Occipital lobe (tissue), 2 donors: ENCODE results near the gene FRMD4A. TPM values are rescaled to one million over a fixed set of nuclear protein-coding genes. Genes with fewer than 3 reads are reported as not detected.

ENCODE experiments used
- DNase-seq: peaks from one replicate; lab custom pipeline; 2025; lab: John Stamatoyannopoulos, UW
- total RNA-seq: library from RNA; depleted of rRNA; stranded (reverse); fragments of >200 nt; gene quantifications from one replicate; pipeline ENCODE4 v1.2.3, GENCODE V29; 2014

Gene FRMD4A
- total RNA-seq, 1 donor from 2014 or later: 153 TPM

- no peak for DNase-seq
These were observed 564.9 kb downstream of the FRMD4A start for GRCh38 chr10:13765641-13766341.

DNA sequence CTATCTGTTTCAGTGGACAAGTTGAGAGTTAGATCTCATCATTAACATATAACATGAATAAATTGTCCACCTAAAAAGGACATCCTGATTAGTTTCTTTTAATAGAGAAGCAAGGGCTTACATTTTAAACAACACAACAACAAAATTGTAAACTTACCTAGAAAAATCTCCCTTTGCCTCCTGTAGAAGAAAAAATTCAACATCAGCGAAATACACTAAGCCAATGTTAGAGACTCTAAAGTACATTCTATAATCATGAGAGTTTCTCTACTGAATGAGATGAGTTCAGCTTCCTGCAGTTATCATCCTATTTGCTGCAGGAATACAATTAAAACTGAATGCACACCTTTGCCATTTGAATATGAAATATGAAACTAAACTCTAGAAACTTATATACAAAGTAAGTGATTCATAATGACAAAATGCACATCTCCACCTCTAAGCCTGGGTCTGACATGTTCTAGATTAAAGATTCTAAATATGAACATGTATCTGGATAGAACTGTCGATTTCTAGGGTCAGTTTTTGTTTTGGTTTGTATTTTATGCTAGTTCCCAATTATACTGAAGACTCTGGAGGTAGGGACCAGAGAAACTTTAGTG is 569.1 kb downstream of the FRMD4A start:
- DNase-seq: no peak

DNA sequence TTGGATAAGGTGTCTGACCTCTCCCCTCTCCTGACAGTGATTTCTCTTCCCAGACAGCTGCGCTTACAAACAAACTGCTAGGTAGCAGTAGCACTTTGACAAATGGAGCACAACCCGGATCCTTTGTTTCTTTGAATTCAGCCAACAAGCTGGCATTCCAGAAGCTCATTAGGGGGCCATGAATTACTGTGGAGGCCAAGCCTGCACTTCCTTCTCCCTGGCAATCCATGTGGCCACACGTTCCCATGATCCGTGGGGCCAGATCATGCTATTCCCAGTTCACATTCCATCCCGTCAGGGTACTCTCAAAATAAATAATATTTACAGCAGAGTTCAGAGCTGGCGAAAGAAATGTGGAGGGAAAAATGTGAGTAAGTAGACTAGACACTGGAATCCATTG is 571.6 kb downstream of the FRMD4A start:
- DNase-seq: no peak

DNA sequence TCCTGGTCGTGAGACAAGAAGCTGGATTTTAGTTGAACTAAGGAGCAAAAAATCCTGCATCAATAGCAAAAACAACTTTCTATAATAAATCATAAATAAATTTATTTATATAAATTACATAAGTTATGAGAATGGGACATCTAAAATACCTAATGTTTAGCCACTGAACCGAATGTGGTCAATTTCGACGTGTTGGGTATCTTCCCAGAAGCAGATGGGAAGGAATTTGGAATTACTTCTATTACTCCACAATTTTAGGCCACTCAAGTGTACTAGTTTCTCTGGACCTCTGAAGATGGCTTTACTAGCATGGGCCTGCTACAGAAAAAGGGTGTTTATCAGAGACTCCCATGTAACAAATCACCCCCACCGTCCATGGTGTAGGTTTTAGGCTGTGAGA is 572.0 kb downstream of the FRMD4A start:
- DNase-seq: no peak

- DNase-seq: no peak
These were observed 572.4 kb downstream of the FRMD4A start for GRCh38 chr10:13758312-13758711.

GRCh38 chr10:13754277-13754676 is 576.4 kb downstream of the FRMD4A start:
- no peak for DNase-seq

GRCh38 chr10:13751191-13751764 is 579.4 kb downstream of the FRMD4A start:
- DNase-seq: no peak

DNA sequence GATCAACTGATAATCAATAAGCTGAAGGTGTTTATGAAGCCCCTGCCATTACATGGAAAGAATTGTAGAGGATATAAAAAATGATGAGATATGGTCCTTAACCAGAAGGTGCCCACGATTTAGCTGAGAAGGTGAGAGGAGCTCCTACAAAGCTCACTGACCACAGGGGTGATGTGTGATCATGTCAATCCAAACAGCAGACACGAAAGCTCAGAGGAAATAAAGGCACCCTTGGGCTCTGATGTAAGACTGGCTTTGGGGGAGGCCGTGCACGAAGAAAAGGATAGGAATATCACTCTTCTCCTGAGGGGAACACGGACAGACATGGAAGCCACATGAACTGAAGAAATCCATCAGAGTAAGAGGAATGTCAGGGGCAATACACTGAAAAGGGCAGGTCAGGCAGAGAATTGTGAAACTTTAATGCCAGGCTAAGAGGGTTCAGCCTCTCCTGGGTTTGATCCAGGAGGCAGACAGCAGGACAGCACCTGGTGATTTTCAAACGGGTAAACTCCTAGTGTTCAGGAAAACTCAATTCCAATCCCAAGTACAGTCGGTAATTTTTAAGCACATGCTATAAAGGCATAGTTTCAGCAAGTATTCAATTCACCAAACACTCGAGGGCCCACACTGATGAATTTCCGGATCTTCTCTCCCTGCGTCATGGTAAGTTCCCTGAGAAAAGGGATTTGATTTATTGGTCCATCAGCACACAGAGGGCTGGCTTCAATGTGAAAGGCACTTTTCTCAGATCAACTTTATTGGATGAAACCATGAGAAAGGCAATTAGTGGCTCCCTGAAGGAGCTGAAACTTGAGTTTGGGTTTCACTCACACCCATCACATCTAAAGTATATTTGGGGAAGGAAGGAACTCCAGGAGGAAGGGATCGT is 580.2 kb downstream of the FRMD4A start:
- no peak for DNase-seq

DNA sequence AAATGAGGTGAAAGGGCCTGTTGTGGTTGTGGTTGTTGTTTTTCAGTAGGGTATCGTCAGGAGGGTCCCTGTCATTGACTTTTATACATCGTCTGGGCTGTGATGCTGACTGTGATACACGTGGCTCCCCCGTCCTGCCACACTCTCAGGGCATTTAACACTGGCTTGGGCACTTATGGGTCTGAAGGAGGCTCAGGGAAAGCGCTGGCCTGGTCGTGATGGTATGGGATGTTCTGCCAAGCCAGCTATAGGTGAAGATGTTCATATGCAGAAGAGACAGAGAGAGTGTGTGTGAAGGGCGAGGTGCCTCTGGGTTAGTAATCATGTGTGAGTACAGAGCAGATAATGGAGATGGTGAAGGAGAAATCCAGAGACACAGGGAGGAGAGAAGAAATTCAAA is 585.5 kb downstream of the FRMD4A start:
- no peak for DNase-seq

GRCh38 chr10:13743963-13744362 is 586.8 kb downstream of the FRMD4A start:
- DNase-seq: no peak

GRCh38 chr10:13743101-13743693 is 587.5 kb downstream of the FRMD4A start:
- DNase-seq: no peak

DNA sequence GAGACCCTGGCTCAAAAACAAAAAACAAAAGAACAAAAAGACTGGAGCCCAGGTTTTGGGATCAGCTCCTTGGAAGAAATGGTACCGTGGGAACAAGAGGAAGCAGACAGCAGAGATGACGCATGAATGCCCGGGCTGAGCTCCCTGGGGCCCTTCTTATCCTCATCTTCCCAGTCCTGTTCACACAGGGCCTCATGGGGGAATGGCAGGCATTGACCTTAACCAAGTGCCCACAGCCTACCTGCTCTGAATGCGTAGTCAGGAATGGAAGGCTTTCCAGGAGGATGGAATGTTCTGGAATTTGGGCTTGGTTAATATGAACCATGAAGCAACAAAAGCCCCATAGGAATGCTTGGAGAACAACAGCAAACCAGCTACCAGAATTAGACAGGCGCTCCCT is 589.3 kb downstream of the FRMD4A start:
- no peak for DNase-seq

GRCh38 chr10:13740461-13740860 is 590.3 kb downstream of the FRMD4A start:
- no peak for DNase-seq

GRCh38 chr10:13739183-13739582 is 591.5 kb downstream of the FRMD4A start:
- DNase-seq: no peak

DNA sequence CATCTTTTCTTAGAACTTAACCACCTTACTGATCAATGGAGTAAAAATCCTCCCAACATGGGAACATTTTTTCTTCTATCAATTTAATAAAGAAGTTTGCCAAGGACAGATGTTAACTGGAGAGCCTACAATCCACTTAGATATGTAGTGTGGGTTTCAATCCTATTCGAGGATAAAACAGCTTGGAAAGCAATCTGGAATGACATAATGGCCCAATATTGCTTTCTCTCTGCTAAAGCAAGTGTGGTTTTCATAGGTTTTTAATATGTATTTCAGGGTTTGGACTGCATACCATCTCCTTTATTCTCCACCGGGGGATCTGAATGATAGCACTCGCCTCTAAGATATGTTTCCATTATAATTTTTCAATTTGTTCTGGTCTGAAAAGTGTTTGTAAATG is 594.2 kb downstream of the FRMD4A start:
- DNase-seq: no peak

DNA sequence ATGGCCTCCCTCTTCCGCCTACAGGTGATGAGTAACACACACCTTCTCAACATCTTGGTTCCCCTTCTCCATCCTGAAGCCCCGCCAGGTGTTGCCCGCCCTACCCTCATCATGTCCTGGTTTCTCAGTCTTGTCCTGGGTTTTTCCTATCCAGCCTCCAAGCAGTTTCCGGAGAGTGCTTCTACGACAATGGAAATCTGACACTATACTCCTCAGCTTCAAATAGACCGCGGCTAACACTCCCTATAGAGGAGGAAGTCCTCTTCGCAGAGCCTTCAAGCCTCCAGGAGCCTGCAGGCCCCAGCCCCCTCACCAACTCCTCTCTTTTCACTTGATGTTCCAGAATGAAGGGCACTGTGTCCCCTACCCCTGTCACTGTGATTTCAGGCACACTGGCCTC is 596.6 kb downstream of the FRMD4A start:
- DNase-seq: no peak

DNA sequence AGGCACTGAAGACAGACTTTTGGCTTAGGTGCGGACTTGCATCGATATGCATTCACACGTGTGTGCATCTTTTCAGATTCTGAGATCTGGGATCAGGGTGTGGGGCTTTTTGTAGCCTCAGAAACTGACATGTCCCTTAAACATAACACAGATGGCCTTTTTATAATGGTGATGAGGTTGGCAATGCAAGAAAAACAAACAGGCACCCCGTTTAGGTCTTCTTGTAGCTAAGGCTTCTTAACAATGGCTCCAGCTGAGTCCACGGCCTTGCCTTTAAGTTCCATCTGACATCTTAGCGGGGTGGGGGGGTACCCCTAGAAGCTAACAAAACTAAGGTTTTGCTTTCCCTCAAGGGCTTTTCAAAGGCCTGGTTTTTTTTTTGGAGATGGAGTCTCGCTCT is 597.7 kb downstream of the FRMD4A start:
- no peak for DNase-seq

DNA sequence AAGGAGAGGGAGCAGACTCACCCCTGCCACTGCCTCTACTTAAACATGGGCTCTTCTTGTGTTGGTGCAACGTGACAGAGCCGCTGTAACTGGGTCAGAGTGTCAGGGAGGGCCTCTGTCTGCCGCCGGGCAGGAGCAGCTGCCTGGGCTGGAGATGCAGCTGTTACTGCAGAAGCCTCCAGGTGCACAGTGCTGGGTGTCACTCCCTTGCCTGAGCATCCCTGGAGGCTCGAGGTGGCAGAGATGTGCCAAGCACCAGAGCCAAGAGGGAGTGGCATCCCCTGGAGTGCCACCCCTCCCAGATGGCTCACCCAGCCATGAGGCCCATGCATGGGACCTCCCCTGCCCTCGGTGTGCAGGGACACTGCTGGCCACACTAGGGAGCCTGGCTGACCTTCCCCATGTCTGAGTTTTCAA is 598.3 kb downstream of the FRMD4A start:
- DNase-seq: no peak

- no peak for DNase-seq
These were observed 598.9 kb downstream of the FRMD4A start for GRCh38 chr10:13731799-13732198.

DNA sequence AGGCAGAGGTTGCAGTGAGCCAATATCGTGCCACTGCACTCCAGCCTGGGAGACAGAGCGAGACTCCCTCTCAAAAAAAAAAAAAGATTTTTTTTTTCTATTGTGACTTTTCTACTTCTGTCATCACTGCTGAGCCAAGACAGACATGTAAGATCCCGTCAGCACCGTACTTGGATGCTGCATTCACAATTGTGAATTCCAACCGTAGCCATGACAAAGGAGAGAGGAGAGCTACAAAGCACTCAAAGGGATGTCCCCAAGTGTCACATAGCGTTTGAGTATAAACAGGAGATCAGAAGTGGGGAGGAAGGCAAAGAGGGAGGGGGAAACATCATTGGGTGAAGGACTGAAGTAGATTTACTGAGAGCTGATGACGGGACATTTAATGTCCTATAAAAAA is 599.8 kb downstream of the FRMD4A start:
- no peak for DNase-seq

- DNase-seq: no peak
These were observed 600.4 kb downstream of the FRMD4A start for GRCh38 chr10:13730306-13730652.
